Keratinocyte (primary cell): ENCODE measurements around the gene NID2. TPM values are rescaled to one million over a fixed set of nuclear protein-coding genes. Genes with fewer than 3 reads are reported as not detected.

Experiments
- DNase-seq: peaks from one replicate; pipeline ENCODE4 v3.0.0-alpha.2; 2011; ENCODE audit warnings: low read depth, missing footprints, low spot score
- FAIRE-seq: peaks from 2 replicates; lab custom pipeline; 2011; peaks lifted over from hg19 to GRCh38; lab: Jason Lieb, UNC
- H2AFZ ChIP-seq: 2 replicates; pipeline ENCODE4 v1.6.0; 2012; ENCODE audit warnings: low read length, control low read depth, inconsistent platforms; ENCODE audit not compliant: control insufficient read depth
- H3K27ac ChIP-seq: 2 replicates; pipeline ENCODE4 v1.5.1; 2011; ENCODE audit warnings: low read length; ENCODE audit not compliant: control insufficient read depth, insufficient read depth
- H3K27me3 ChIP-seq: 3 replicates; pipeline ENCODE4 v1.6.0; 2011; ENCODE audit warnings: low read length; ENCODE audit not compliant: control insufficient read depth, insufficient read depth; ENCODE audit errors: extremely low read depth
- H3K36me3 ChIP-seq, 2 experiments: 2 replicates in 1 of 2; 3 replicates in 1 of 2; pipeline ENCODE4 v1.5.1; 2011; ENCODE audit warnings: low read length in 2 of 2, mild to moderate bottlenecking in 1 of 2; ENCODE audit not compliant: control insufficient read depth in 2 of 2, insufficient read depth in 2 of 2; ENCODE audit errors: extremely low read depth in 1 of 2
- H3K4me1 ChIP-seq: 3 replicates; pipeline ENCODE4 v1.5.1; 2011; ENCODE audit warnings: low read length; ENCODE audit not compliant: control insufficient read depth, insufficient read depth; ENCODE audit errors: extremely low read depth
- H3K4me2 ChIP-seq: 3 replicates; pipeline ENCODE4 v1.6.0; 2011; ENCODE audit warnings: low read depth, low read length; ENCODE audit not compliant: control insufficient read depth, insufficient read depth; ENCODE audit errors: extremely low read depth
- H3K4me3 ChIP-seq, 3 experiments: fragments of 200-600 bp in 1 of 3; sonication (generic) in 1 of 3; 2 replicates in 2 of 3; 3 replicates in 1 of 3; pipeline ENCODE4 v1.5.1; 2011 to 2016; ENCODE audit warnings: low read length in 3 of 3, mild to moderate bottlenecking in 3 of 3, control low read depth in 2 of 3, inconsistent platforms in 1 of 3, low read depth in 1 of 3, mixed read lengths in 1 of 3, mixed run types in 1 of 3, moderate library complexity in 1 of 3; ENCODE audit not compliant: control insufficient read depth in 2 of 3, insufficient read depth in 2 of 3; ENCODE audit errors: extremely low read depth in 1 of 3
- H3K79me2 ChIP-seq: 2 replicates; pipeline ENCODE4 v1.6.0; 2012; ENCODE audit warnings: low read length; ENCODE audit not compliant: control insufficient read depth, insufficient read depth
- H3K9ac ChIP-seq: 3 replicates; pipeline ENCODE4 v1.6.0; 2011; ENCODE audit warnings: low read length; ENCODE audit not compliant: control insufficient read depth, insufficient read depth; ENCODE audit errors: extremely low read depth
- H3K9me1 ChIP-seq: 3 replicates; pipeline ENCODE4 v1.6.0; 2011; ENCODE audit warnings: low read length; ENCODE audit not compliant: control insufficient read depth, insufficient read depth; ENCODE audit errors: extremely low read depth
- H3K9me3 ChIP-seq: 2 replicates; pipeline ENCODE4 v1.5.1; 2012; ENCODE audit warnings: low read depth, low read length; ENCODE audit not compliant: control insufficient read depth
- H4K20me1 ChIP-seq: 3 replicates; pipeline ENCODE4 v1.6.0; 2011; ENCODE audit warnings: low read length; ENCODE audit not compliant: control insufficient read depth, insufficient read depth; ENCODE audit errors: extremely low read depth
- CTCF ChIP-seq, 3 experiments: IDR thresholded peaks in 1 of 3; conservative IDR thresholded peaks in 1 of 3; optimal IDR thresholded peaks in 1 of 3; 2 replicates in 2 of 3; 3 replicates in 1 of 3; pipeline versions ENCODE3 to v1.5.1; 2011; ENCODE audit warnings: low read length in 3 of 3, mild to moderate bottlenecking in 3 of 3, moderate library complexity in 2 of 3, control low read depth in 1 of 3, inconsistent platforms in 1 of 3; ENCODE audit not compliant: insufficient read depth in 2 of 3; ENCODE audit errors: extremely low read depth in 1 of 3
- EZH2 ChIP-seq: IDR thresholded peaks from one replicate; pipeline ENCODE4 v1.6.1; 2012; ENCODE audit warnings: inconsistent platforms, mild to moderate bottlenecking, low read length, moderate library complexity
- dilution Hi-C: fragments of 300-500 bp; cut with MboI; formaldehyde crosslinking; loops from one replicate; pipeline ENCODE4 v1.7.0; 2020; ENCODE audit warnings: low sequenced_read_pairs; ENCODE audit not compliant: extremely low pct_ligation_motif_present
- polyA plus RNA-seq, 5 experiments: library from polyadenylated mRNA; depleted of rRNA in 3 of 5; stranded (reverse) in 3 of 5; stranded (forward) in 1 of 5; unstranded in 1 of 5; fragments of >200 nt; gene quantifications; 1 replicate in 1 of 5; 2 replicates in 3 of 5; 3 replicates in 1 of 5; pipeline versions ENCODE4 v1.2.1 to v1.2.3, GENCODE V29; 2011 to 2012; ENCODE audit warnings: missing spikeins in 2 of 5, low read depth in 1 of 5, low replicate concordance in 1 of 5

NID2 gene
- polyA plus RNA-seq, 1 donor (not counting 4 experiments of a cell fraction or from before 2014, with no cell fraction given): 1.7 TPM

- Histone ChIP-seq H3K4me1 (no peaks in the 10 kb centered on the region), H3K27ac (no peak overlapping the region), H3K9ac (no peak overlapping the region), H3K27me3 (peaks cover 18% of the 10 kb centered on the region), H3K4me2 (no peak overlapping the region), H3K9me3 (no peaks in the 10 kb centered on the region), H3K79me2 (no peaks in the 10 kb centered on the region), H3K9me1 (no peaks in the 10 kb centered on the region), H3K4me3 (no peak overlapping the region), H4K20me1 (no peaks in the 10 kb centered on the region), H2AFZ (no peak overlapping the region), H3K36me3 (no peaks in the 10 kb centered on the region)
- FAIRE-seq (no peak), DNase-seq (no peak)
- TF ChIP-seq CTCF (optimal IDR thresholded peaks at IDR 0.05 in 1 of 3, IDR thresholded peaks at IDR 0.05 in 1 of 3, conservative IDR thresholded peaks at IDR 0.05 in 1 of 3; ENCODE audit: extremely low read depth in 1 of 3, insufficient read depth in 2 of 3, low read length in 3 of 3) (no peak), EZH2 (no peak)
- dilution Hi-C loops: no loop called here
Measured at GRCh38 chr14:52061890-52062289, 7.0 kb downstream of the NID2 start.

DNA sequence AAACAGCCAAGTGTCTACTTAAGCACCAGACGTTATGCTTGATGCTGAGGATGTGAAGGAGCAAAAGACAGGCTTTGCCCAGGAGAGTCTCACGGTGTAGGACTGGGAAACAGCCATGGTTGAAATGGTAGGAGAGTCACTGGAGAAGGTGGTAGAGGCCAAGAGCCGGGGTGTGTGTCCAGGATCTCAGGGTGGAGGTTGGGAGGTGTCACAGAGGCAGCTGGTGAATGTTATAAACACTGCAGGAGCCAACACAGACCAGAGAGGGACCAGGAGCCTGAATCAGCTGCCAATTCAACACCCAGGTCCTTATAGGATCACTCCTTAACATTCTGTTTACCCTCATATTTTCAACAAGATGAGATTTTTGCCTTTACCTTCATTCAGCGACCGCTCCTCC, 7.5 kb downstream of the NID2 start:
- Histone ChIP-seq H3K4me3 (no peak overlapping the region), H3K9me3 (no peaks in the 10 kb centered on the region), H3K36me3 (no peaks in the 10 kb centered on the region), H2AFZ (no peak overlapping the region), H3K79me2 (no peaks in the 10 kb centered on the region), H4K20me1 (no peaks in the 10 kb centered on the region), H3K4me1 (no peaks in the 10 kb centered on the region), H3K4me2 (no peak overlapping the region), H3K9me1 (no peaks in the 10 kb centered on the region), H3K27me3 (peaks cover 18% of the 10 kb centered on the region), H3K27ac (no peak overlapping the region), H3K9ac (no peak overlapping the region)
- FAIRE-seq (no peak), DNase-seq (no peak)
- dilution Hi-C loops: no loop called here
- TF ChIP-seq CTCF (optimal IDR thresholded peaks at IDR 0.05 in 1 of 3, IDR thresholded peaks at IDR 0.05 in 1 of 3, conservative IDR thresholded peaks at IDR 0.05 in 1 of 3; ENCODE audit: extremely low read depth in 1 of 3, insufficient read depth in 2 of 3, low read length in 3 of 3) (no peak), EZH2 (no peak)
